ENCODE results near the gene TWIST2.

Gene TWIST2

DNA sequence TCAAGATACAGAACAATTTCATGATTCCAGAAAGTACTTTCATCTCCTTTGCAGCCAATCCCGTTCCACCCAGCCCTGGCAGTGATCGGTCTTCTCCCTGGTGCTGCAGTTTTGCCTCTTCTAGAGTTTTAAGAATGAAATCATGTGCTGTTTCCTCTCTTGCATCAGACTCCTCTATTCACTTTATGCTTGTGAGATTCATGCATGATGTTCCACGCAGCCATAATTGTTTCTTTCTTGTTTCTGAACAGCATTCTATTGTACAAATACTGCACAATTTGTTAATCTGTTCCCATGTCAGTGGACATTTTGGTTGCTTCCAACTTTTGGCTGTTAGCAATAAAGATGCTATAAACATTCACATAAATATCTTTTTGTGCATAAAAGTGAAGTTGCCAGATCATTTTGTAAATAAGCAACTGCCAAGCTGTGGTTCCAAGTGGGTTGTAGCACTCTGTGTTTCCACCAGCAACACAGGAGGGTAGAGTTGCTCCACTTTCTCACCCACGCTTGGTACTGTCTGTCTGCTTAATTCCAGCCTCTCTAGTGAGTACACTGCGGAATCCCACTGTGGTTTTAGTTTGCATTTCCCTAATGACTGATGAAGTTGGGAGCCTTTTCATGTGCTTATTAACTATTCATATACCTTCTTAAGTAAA, 104.5 kb downstream of the TWIST2 start:
- Histone ChIP-seq H3K27ac (ENCODE audit: low read depth, low read length, poor library complexity, severe bottlenecking) (no peak overlapping the region), H3K9ac (ENCODE audit: low read length) (no peak overlapping the region), H2AFZ (ENCODE audit: low read length) (no peak overlapping the region), H3K9me2 (ENCODE audit: low read depth, low read length) (no peaks in the 10 kb centered on the region), H3K4me2 (ENCODE audit: low read length) (no peak overlapping the region), H4K20me1 (ENCODE audit: insufficient read depth, low read length) (no peaks in the 10 kb centered on the region), H3K36me3 (ENCODE audit: insufficient read depth, low read length) (no peaks in the 10 kb centered on the region), H3K4me1 (ENCODE audit: insufficient read depth, low read length, severe bottlenecking) (no peaks in the 10 kb centered on the region), H3K9me3 (ENCODE audit: low read length) (no peaks in the 10 kb centered on the region), H3K79me2 (ENCODE audit: insufficient read depth, low read length) (no peaks in the 10 kb centered on the region), H3K27me3 (ENCODE audit: insufficient read depth, low read length) (no peaks in the 10 kb centered on the region), H3F3A (ENCODE audit: insufficient read depth, low read length) (no peaks in the 10 kb centered on the region), H3K4me3 (ENCODE audit: low read depth, low read length, poor library complexity, severe bottlenecking) (no peak overlapping the region)
- TF ChIP-seq, protein P1, sequence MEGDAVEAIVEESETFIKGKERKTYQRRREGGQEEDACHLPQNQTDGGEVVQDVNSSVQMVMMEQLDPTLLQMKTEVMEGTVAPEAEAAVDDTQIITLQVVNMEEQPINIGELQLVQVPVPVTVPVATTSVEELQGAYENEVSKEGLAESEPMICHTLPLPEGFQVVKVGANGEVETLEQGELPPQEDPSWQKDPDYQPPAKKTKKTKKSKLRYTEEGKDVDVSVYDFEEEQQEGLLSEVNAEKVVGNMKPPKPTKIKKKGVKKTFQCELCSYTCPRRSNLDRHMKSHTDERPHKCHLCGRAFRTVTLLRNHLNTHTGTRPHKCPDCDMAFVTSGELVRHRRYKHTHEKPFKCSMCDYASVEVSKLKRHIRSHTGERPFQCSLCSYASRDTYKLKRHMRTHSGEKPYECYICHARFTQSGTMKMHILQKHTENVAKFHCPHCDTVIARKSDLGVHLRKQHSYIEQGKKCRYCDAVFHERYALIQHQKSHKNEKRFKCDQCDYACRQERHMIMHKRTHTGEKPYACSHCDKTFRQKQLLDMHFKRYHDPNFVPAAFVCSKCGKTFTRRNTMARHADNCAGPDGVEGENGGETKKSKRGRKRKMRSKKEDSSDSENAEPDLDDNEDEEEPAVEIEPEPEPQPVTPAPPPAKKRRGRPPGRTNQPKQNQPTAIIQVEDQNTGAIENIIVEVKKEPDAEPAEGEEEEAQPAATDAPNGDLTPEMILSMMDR (IDR thresholded peaks at IDR 0.05; ENCODE audit: low read length): no peak
- TF ChIP-seq EZH2 (IDR thresholded peaks at IDR 0.05; ENCODE audit: borderline replicate concordance, low read length): no peak

DNA sequence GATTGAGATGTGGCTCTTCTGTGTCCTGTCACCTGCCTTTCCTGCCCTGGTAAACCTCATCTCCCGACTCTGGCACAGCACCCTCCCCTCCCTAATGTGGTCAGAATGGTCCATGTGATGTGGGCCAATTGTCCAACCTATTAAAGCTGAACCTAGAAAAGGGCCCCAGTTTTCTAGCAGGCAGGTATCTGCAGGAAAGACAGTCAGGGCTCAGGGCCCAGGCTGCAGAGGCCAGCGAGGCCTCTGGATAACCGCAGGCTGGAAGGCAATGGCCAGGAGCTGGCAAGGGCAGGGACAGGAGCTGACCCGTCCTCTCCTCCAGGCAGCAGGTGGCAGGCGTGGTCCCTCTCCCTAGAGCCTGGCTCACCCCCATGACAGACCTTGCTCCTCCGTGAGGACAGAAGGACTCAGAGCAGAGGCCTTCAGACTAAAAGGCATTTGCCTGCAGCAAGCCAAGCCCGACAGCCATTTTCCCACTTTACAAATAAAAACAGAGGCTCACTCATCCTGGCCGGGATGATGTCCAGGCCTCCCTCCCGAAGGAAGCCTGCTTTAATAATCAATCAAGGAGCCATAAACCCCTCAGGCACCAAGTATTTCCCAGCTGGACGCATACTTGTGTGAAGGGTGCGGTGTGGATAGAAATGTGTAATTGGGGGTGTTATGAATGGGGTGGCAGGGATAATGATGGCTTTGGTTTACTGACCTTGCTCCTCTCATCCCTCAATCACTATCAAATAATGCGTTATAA, 107.1 kb downstream of the TWIST2 start:
- Histone ChIP-seq H3K4me3 (ENCODE audit: low read depth, low read length, poor library complexity, severe bottlenecking) (no peak overlapping the region), H3F3A (ENCODE audit: insufficient read depth, low read length) (no peaks in the 10 kb centered on the region), H3K9me2 (ENCODE audit: low read depth, low read length) (no peaks in the 10 kb centered on the region), H3K9me3 (ENCODE audit: low read length) (no peaks in the 10 kb centered on the region), H2AFZ (ENCODE audit: low read length) (no peak overlapping the region), H3K27me3 (ENCODE audit: insufficient read depth, low read length) (no peaks in the 10 kb centered on the region), H4K20me1 (ENCODE audit: insufficient read depth, low read length) (no peaks in the 10 kb centered on the region), H3K36me3 (ENCODE audit: insufficient read depth, low read length) (no peaks in the 10 kb centered on the region), H3K79me2 (ENCODE audit: insufficient read depth, low read length) (no peaks in the 10 kb centered on the region), H3K9ac (ENCODE audit: low read length) (no peak overlapping the region), H3K4me1 (ENCODE audit: insufficient read depth, low read length, severe bottlenecking) (no peaks in the 10 kb centered on the region), H3K27ac (ENCODE audit: low read depth, low read length, poor library complexity, severe bottlenecking) (no peak overlapping the region), H3K4me2 (ENCODE audit: low read length) (no peak overlapping the region)
- no peak for TF ChIP-seq EZH2 (IDR thresholded peaks at IDR 0.05; ENCODE audit: borderline replicate concordance, low read length)
- TF ChIP-seq, protein P1 (IDR thresholded peaks at IDR 0.05; ENCODE audit: low read length): no peak

DNA sequence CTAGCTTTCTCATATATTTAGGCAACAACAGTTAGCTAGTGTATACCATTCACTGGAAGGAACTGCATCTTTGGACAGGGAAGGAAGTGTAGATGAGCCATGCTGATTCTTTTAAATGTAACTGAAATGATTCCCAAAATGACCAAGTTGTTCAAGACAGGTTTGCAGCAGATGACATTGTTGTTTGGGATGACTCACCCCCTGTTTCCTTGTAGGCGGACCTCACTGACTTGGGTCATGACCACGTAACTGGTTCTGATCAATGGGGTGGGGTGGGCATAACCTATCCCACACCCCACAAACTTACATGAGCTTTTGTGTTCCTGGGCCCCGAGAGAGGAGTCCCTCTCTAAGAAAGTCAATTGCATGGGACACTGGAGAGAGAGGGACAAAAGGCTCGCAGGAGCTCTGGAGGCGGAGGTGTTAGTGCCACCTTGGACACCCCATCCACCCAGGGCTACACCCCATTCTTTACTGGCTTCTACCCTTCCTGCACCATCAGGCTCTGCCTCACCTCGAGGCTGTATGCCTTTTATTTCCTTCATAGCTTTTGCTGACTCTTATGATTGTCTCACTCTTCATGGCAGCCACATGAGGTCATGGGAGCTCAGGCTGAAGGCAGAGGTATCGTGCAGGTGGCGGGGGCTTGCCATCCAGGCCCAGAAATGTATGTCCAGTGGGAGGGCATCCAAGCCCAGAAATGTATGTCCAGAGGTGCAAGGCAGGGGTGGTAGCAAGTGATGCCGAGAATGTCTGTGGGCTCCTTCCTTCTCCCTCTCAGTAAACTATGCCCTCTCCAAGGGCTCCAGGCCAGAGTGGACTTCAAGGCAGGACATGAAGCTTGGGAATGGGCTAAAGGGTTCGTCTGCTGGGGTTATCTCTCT, 108.0 kb downstream of the TWIST2 start:
- Histone ChIP-seq H3K27ac (ENCODE audit: low read depth, low read length, poor library complexity, severe bottlenecking) (no peak overlapping the region), H3K4me2 (ENCODE audit: low read length) (no peak overlapping the region)

More for the DNA sequence above, 108.0 kb downstream of the TWIST2 start:
- Histone ChIP-seq H3K9me3 (ENCODE audit: low read length) (no peaks in the 10 kb centered on the region), H3K9me2 (ENCODE audit: low read depth, low read length) (no peaks in the 10 kb centered on the region), H3F3A (ENCODE audit: insufficient read depth, low read length) (no peaks in the 10 kb centered on the region), H4K20me1 (ENCODE audit: insufficient read depth, low read length) (no peaks in the 10 kb centered on the region), H3K4me1 (ENCODE audit: insufficient read depth, low read length, severe bottlenecking) (no peaks in the 10 kb centered on the region), H3K36me3 (ENCODE audit: insufficient read depth, low read length) (no peaks in the 10 kb centered on the region), H3K9ac (ENCODE audit: low read length) (no peak overlapping the region), H3K79me2 (ENCODE audit: insufficient read depth, low read length) (no peaks in the 10 kb centered on the region), H3K27me3 (ENCODE audit: insufficient read depth, low read length) (no peaks in the 10 kb centered on the region), H2AFZ (ENCODE audit: low read length) (no peak overlapping the region), H3K4me3 (ENCODE audit: low read depth, low read length, poor library complexity, severe bottlenecking) (no peak overlapping the region)
- no peak for TF ChIP-seq EZH2 (IDR thresholded peaks at IDR 0.05; ENCODE audit: borderline replicate concordance, low read length)
- TF ChIP-seq, protein P1 (IDR thresholded peaks at IDR 0.05; ENCODE audit: low read length): no peak

All from OCI-LY1 (cell line).